Measurements from ENCODE around the gene VPS37D.
"Not testable (repeated sequence)": the region's sequence is repeated elsewhere in the genome, so short reads cannot be mapped to it uniquely, and the experiment has no call there.

VPS37D gene

GRCh38 chr7:73646785-73647724, 20.6 kb upstream of the VPS37D start:
- no peak for DNase-seq

- peak; percentile 31 for DNase-seq
Measured at GRCh38 chr7:73647725-73648592, 19.7 kb upstream of the VPS37D start.

- no peak for DNase-seq
Measured at GRCh38 chr7:73648593-73649332, 18.9 kb upstream of the VPS37D start.

- no peak for DNase-seq
Measured at GRCh38 chr7:73649576-73649975, 18.1 kb upstream of the VPS37D start.

- DNase-seq = no peak
Measured at GRCh38 chr7:73650524-73650923, 17.1 kb upstream of the VPS37D start.

- no peak for DNase-seq
Measured at GRCh38 chr7:73652541-73652949, 15.1 kb upstream of the VPS37D start.

- DNase-seq = not testable (repeated sequence)
Measured at GRCh38 chr7:73655309-73655708, 12.3 kb upstream of the VPS37D start.

- DNase-seq = no peak
Measured at GRCh38 chr7:73659983-73660382, 7.6 kb upstream of the VPS37D start.

GRCh38 chr7:73660594-73660993, 7.0 kb upstream of the VPS37D start:
- not testable (repeated sequence) for DNase-seq

GRCh38 chr7:73663033-73663432, 4.6 kb upstream of the VPS37D start:
- no peak for DNase-seq

GRCh38 chr7:73668103-73668885, 663 bp downstream of the VPS37D start:
- no peak for DNase-seq

GRCh38 chr7:73668886-73669230, 1.2 kb downstream of the VPS37D start:
- DNase-seq = no peak

GRCh38 chr7:73669288-73669701, 1.7 kb downstream of the VPS37D start:
- no peak for DNase-seq

- no peak for DNase-seq
Measured at GRCh38 chr7:73669858-73670385, 2.3 kb downstream of the VPS37D start.

- DNase-seq = no peak
Measured at GRCh38 chr7:73671322-73671661, 3.7 kb downstream of the VPS37D start.

- DNase-seq = no peak
Measured at GRCh38 chr7:73671857-73672445, 4.3 kb downstream of the VPS37D start.

- DNase-seq = no peak
Measured at GRCh38 chr7:73674468-73675124, 7.0 kb downstream of the VPS37D start.

GRCh38 chr7:73676062-73676461, 8.4 kb downstream of the VPS37D start:
- not testable (repeated sequence) for DNase-seq

- DNase-seq = no peak
Measured at GRCh38 chr7:73678862-73679261, 11.2 kb downstream of the VPS37D start.

- no peak for DNase-seq
Measured at GRCh38 chr7:73679709-73680108, 12.1 kb downstream of the VPS37D start.

- DNase-seq = no peak
Measured at GRCh38 chr7:73680501-73680900, 12.9 kb downstream of the VPS37D start.
